Skin epidermis (tissue), 12 donors: ENCODE results near the gene MPP2.
"Not testable (repeated sequence)": the region's sequence is repeated elsewhere in the genome, so short reads cannot be mapped to it uniquely, and the experiment has no call there.

Source experiments
- H3K27ac ChIP-seq, 21 experiments: fragments of 200-600 bp; sonication (generic) in 11 of 21; one replicate each; pipeline ENCODE4 v1.5.0; 2020; ENCODE audit warnings: mild to moderate bottlenecking in 3 of 21, inconsistent platforms in 2 of 21, moderate library complexity in 2 of 21
- H3K4me3 ChIP-seq, 7 experiments: fragments of 200-600 bp; sonication (generic) in 2 of 7; one replicate each; pipeline ENCODE4 v1.5.0; 2020; ENCODE audit warnings: inconsistent platforms in 2 of 7, mild to moderate bottlenecking in 2 of 7, moderate library complexity in 1 of 7

MPP2 gene

DNA sequence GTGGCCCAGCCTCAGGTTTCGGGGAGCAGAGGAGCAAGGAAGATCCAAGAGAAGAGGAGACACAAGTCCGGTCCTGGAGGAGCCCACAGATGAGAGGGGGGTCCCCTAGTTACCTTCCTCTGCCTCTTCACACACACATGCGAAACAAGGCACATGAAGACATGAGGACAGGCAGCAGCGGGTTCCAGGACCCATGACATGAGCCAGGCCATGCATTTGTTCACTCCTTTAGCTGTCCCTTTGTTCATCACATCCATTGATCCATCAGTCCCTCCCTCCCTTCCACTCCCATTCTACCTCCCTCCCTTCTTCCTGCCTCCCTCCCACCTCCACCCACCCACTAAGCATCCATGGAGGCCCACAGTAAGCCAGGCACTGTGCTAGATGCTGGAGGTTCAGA, 25.6 kb upstream of the MPP2 start:
- Histone ChIP-seq H3K4me3 (no peak overlapping the region), H3K27ac (no peak overlapping the region)

DNA sequence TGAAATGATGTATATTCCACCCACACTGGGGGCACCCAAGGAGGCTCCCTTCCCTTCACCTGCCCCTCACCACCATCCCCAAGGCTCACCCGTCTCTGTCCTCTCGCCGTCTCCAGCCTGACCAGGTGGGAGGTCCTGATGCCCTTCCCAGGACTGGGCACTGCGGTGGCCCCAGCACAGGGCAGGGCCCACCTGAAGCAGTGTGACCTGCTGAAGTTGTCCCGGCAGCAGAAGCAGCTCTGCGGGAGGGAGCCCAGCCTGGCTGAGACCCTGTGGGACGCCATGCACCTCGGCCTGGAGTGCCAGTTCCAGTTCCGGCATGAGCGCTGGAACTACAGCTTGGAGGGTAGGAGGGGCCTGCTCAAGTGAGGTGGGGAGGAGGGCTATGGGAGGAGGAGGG, 25.0 kb upstream of the MPP2 start:
- Histone ChIP-seq H3K4me3 (no peak overlapping the region), H3K27ac (no peak overlapping the region)

DNA sequence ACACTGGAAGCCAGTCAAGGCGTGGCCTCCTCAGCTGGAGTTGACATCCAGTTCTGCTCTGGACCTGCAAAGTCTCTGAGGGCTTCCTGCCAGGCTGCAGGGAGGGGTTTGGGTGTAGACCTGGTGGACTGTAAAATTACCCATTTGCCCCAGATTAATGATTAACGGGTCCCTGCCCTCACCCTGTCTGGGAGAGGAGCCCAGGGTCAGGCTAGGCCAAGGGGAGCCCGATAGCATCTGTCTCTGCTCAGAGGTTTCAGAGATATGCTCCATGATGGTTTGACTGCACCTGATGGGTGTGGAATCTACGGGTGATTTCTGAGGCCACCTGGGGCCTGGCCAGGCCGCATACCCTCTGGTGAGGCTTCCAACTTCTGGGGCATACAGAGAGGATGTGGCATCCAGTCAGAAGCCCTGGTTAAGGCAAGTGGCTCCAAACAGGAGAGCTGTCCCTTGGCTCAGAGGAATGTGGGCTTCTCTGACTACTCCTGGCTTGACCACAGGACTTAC, 23.8 kb upstream of the MPP2 start:
- H3K27ac ChIP-seq, result no peak overlapping the region
- H3K4me3 ChIP-seq, result no peak overlapping the region

DNA sequence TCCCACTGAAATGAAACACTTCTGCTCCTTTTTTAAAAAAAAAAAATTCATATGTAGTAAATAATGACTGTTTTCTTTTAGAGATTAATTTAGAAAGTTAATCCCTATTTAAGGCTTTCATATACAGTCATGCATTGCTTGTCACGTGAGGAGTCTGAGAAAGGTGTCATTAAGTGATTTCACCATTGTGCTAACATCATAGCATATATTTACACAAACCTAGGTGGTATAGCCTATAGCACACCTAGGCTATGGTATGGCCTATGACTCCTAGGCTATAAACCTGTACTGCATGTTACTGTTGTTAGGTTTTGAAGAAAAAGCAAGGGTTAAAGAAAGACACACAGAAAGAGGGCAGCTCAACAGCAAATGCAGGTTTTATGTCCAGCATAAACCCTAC, 21.3 kb upstream of the MPP2 start:
- Histone ChIP-seq H3K4me3 (no peak overlapping the region), H3K27ac (no peak overlapping the region)

DNA sequence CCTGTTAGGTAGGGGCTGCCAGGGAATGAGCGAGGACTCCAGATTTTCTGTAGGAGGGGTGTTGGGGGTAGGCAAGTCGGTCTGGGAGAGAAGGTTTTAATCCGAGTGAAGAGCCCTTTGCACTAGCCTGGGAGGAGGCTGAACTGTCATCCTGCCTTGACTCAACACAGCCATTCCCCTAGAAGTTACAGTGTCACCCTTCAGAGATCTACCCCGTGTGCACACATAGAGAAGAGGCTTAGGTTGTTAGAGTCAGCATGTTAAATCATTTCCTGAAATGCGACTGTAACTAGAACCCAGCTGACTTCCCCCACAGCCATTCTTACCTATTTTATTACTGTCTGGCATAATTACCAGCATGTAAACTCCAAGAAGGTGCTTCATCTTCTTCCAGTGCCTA, 20.6 kb upstream of the MPP2 start:
- H3K27ac ChIP-seq, result not testable (repeated sequence)
- H3K4me3 ChIP-seq, result peak overlapping the region in 2 of 7 experiments; percentile 13

DNA sequence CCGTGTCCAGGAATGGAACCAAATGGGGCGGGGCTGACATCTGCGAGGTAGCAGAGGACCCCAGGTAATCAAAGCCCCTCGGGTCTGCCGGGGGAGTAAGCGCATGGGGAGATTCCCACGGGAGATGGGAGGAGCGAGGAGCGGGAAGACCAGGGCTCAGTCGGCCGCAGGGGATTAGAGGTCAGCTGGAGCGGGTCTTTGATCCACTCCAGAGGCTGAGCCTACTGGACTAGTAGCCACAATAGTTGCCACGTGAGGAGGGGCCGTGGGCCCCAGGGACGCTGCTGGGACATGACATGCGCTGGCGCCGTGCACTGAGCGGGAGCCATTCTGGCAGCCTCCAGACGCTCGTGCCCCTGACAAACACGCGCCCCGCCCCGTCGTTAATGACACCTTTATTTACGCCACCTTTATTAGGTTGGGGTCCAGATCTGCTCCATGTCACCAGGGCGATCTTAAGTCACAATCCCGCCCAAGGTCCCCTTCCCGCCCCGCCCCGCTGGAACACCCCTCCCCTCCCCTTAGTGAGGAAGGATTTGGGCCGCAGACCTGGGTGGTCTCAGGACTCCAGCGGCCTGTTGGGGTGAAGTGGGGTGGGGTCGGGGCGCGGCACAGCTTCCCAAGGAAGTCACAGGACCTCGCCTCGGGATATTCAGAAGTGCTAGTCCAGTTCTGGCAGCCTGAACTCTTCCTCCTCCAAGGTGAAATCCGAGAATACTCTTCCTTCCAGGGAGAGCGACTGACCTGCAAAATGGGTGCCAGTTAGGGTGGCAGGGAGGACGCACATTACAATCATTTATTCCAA, 19.9 kb upstream of the MPP2 start:
- Histone ChIP-seq H3K4me3 (peak overlapping the region in 4 of 7 experiments; percentile 13 to 34 (median 14)), H3K27ac (no peak overlapping the region)

DNA sequence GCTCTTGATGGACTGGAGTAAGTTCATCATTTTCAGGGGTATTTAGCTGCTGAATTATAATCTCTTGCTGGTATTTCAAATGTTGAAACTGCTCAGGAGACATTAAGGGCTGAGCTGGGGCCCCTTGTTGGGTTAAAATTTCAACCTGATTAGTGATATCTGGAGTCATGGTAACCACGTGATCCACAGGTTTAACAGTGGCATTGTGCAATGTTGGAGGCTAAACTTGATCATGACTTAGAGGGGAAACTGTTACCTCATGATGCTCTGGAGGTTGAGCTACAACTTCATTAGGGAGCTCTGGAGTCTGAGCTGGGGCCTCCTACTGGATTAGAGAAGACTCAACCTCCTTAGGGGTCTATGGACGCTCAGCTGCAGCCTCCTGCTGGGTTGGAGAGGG, 17.2 kb upstream of the MPP2 start:
- Histone ChIP-seq H3K27ac (no peak overlapping the region), H3K4me3 (no peak overlapping the region)

DNA sequence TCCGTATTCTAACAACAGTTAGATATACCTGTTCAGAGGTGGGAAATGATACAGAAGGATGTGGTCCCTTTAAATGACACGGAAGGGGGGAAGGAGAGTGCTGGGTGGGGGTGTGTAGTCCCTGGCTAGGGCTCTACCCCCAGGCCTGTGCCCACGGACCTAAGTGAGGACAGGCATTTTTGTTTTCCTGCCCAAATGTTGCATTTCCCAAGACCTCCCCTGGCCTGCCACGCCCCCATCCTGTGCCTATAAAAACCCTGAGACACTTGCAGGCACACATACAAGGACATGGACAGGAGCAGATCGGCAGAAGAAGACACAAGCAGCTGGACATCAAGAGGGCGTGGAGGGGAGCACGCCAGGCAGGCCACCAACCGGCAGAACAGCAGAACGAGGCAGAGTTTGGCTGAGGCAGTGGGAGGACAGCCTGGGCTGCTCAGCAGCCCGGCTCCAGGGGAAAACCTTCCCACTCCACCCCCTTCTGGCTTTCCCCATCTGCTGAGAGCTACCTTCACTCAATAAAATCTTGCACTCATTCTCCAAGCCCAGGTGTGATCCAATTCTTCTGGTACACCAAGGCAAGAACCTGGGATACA, 13.3 kb upstream of the MPP2 start:
- no peak overlapping the region for H3K27ac ChIP-seq
- H3K4me3 ChIP-seq, result no peak overlapping the region

DNA sequence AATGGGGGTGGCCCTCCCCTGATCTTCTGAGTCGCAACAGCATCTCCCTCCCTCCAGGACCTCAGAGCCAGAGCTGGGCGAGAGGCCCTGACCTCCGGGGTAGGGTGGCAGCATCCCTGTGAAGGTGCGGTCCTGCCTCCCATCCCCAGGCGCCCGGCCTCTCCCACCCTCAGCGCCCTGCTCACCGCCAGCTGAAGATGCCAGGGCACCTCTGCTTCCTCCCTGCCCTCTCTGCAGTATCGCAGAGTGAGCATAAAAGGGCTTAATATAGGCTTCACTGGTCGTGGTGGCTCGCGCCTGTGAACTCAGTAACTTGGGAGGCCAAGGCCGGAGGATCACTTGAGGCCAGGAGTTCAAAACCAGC, 10.7 kb upstream of the MPP2 start:
- peak overlapping the region in 1 of 21 experiments; percentile 70 for H3K27ac ChIP-seq
- peak overlapping the region in 5 of 7 experiments; percentile 14 to 41 (median 23) for H3K4me3 ChIP-seq

DNA sequence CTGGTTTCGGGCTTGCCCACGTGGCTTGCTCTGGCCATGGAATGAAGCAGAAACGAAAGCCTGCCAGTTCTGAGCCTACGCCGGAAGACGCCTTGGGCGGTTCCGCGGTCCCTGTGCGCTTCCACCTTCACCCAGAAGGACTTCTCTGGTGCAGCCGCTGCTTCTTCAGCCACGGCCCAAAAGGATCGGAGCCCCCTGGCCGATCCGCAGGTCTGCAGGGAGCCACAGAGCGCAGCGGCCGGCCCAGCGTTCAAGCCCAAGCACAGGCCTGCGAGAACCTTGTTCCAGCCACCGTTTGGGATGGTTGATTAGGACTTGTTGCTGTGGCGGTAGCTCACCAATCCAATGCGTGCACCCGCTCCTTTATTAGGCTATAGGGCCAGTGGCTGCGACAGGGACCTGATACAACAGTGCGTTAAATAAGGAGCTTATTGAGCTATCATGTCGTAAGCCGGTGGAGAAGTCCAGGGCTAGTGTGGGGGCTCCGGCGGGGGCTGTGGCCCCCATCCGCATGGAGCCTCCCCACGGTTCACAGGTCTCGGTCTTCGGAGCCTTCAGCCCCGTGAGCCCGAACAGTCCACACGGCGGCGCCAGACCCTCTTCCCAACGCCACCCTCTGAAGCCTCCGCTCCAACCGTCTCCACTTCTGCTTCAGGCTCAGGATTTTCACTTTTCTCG, 10.2 kb upstream of the MPP2 start:
- peak overlapping the region in 9 of 21 experiments; percentile 3 to 77 (median 34) for H3K27ac ChIP-seq
- H3K4me3 ChIP-seq, result peak overlapping the region; percentile 8 to 41 (median 23)

DNA sequence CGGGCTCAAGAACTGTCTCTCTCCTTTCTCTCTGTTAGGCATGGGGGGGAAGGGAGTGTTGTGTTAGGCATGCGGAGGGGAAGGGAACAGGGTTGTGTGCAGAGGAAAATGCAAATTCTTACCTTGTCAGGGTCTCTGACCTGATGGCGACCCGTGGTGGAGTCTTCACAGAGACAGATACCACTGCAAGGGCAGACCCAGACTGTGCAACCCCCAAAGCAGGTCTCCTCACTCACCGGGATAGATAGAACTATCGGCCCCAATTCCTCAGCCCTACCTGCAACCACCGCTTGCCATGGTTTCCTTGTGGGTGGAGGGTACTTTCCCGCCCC, 9.6 kb upstream of the MPP2 start:
- Histone ChIP-seq H3K4me3 (peak overlapping the region in 3 of 7 experiments; percentile 14 to 41 (median 35)), H3K27ac (peak overlapping the region in 4 of 21 experiments; percentile 3 to 77 (median 56))

DNA sequence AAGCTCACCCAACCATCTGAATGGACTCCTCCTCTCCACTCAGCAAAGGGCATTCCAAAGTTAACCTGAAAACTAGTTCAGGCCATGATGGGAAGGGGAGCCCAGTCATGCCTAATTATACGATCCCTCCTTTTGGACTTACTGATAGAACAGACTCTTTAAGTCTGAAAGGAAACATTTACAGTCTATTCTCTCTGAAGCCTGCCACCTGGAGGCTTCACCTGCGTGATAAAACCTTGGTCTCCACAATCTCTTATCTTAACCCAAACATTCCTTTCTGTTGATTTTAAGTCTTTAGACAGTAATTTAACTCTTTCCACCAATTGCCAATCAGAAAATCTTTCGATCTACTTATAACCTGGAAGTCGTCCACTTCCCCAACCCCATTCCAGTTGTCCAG, 9.0 kb upstream of the MPP2 start:
- Histone ChIP-seq H3K27ac (no peak overlapping the region), H3K4me3 (no peak overlapping the region)

DNA sequence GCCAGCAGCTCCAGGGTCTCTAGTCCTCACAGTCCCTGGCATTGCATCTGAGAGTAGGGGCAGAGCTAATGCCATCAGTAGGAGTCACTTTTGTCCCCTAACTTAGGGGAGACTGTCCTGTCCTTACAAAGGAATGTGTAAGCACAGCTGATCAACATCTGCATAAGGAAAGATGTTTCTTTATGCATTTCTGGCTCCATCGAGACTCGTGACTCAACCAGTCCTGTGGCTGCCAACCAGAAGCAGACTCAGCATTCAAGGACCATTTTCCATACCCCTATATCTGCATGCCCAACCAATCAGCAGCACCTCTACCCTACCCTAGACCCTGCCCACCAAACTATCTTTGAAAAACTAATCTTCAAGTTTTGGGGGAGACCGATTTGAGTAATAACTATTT, 8.2 kb upstream of the MPP2 start:
- Histone ChIP-seq H3K4me3 (no peak overlapping the region), H3K27ac (no peak overlapping the region)

DNA sequence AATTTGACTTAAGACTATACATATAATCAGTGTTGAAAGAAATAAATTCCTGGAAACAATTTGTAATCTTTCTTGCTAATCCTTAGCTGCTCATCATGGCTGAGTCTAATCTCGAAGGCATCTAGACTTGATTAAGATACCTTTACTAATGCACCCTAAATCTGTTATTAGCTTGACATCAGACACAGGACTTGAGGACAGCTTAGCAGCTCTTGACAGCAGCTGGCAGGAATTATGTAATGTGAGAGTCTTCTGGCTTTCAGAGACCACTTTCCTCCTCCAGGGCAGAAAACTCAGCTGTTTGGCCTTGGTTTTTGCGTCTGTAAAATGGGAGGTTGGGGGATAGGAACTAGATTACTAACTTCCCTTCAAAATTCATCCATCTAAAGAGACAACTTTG, 7.1 kb upstream of the MPP2 start:
- no peak overlapping the region for H3K4me3 ChIP-seq
- no peak overlapping the region for H3K27ac ChIP-seq

DNA sequence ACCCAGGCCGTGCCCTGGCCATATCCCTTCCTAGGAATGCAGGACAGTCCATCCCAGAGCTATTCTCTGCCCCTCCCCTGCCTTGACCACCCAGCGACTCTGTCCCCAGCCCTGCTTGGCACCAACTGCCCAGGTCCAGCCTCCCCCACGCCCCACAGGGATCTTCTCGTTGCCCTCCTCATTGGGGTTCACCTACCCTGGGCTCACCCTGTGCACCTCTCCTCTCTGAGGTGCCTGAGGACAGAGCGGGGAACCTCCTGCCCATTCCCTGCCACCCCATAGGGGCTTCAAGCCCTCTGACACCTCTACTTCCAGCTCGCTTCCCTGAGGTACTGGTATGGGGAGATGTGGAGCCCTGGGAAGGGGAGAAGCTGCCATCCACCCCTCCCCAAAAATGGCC, 6.2 kb upstream of the MPP2 start:
- Histone ChIP-seq H3K27ac (no peak overlapping the region), H3K4me3 (no peak overlapping the region)

DNA sequence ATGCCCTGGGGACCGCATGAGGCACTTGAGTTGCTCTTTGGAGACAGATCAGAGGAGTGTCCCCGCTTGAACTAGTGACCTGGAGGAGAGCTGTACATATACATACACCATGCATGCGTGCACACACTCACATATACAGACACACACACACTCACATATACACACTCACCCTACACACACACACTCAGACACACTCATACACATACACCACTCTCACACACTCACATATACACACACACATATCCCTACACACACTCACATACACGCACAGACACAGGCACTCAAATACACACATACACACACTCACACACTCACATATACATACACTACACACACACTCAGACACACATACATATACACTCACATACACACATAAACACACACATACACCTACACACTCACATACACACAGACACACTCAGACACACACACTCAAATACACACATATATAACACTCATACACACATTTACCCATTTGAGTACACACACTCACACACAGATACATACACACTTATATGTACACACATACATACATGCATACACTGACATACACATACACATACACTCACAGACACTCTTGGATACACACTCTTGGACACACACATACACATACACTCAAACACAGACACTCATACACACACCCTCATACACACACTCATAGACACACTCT, 5.4 kb upstream of the MPP2 start:
- H3K4me3 ChIP-seq, result no peak overlapping the region
- H3K27ac ChIP-seq, result no peak overlapping the region

DNA sequence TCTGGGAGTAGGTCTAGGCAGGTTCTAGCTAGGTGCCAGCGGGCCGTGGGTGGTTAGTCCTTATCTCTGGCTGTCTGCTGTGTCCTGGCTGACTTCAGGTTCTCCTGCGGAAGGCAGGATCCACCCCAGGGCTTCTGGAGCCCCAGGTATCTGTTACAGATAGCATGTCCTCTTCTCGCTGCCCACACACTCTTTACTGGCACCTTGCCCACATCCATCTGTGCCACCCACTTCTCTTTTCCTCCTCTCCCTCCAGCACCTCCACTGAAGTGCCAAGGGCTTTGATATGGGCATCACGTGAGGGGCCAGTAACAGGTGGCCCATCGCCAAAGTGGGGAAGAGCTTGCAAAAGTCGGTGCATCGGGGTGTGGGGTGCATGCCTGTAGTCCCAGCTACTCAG, 4.6 kb upstream of the MPP2 start:
- Histone ChIP-seq H3K4me3 (no peak overlapping the region), H3K27ac (no peak overlapping the region)

DNA sequence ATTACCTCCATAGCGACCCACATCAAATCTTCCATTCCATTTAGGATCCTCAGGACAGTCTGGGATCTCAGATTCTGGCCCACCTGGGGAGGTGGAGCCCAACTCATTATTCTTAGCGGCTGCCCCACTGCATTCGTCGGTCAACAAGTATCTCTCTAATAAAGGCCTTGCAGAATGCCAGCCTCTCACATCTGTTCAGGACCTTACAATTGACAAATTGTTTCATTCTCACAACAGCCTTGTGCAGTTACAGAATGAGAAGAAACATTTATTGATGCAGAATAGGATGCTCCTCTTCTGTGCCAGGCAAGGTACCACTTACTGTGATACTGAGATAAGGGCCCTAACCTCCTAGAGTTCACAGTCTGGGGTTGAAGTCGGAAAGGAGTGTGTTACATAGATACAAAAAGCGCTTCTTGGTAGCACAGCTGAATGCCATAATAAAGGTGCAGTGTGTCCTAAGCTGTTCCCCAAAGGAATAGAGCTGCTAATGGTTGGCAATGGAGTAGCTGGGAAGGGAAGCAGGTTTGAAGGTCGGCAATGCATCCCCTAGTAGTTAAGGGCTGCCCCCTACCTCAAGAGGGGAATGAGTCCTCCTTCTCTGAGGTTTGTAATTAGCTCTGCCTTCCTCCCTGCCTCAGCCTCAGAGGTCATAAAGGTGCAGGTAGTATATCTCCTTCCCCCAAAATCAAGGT, 2.3 kb upstream of the MPP2 start:
- H3K4me3 ChIP-seq, result no peak overlapping the region
- H3K27ac ChIP-seq, result no peak overlapping the region

DNA sequence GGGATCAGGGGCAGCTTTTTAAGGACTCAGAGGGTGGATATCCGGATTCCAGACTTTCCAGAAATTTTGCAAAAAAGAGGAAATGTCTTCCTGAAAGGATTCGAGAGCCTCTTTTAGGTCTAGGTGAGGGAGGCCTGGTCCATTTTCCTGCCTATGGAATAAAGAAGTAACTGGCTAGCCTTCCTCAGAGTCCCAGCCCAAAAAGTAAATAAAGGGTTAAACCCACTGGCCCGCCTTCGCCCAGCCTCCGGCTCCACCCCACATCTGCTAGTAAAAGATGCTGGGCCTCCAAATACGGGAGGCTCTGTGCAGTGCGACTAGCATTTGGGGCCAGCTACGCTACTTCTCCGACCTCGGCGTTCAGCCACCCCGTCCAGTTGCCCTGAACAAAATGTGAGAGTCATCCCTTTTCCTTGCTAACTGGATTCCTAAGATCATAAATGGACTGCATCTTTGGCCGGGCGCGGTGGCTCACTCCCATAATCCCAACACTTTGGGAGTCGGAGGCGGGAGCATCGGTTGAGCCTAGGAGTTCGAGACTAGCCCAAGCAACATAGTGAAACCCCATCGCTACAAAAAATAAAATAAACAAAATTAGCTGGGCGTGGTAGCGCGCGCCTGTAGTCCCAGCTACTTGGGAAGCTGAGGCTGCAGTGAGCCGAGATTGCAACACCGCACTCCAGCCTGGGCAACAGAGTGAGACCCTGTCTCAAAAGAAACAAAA, 824 bp upstream of the MPP2 start:
- H3K4me3 ChIP-seq, result peak overlapping the region in 5 of 7 experiments; percentile 31 to 58 (median 54)
- H3K27ac ChIP-seq, result peak overlapping the region in 6 of 21 experiments; percentile 10 to 80 (median 71)
